Measurements from ENCODE around the gene XRN1.
"Not testable (repeated sequence)": the region's sequence is repeated elsewhere in the genome, so short reads cannot be mapped to it uniquely, and the experiment has no call there.

XRN1 gene

GRCh38 chr3:142332390-142332789 is 115.4 kb downstream of the XRN1 start:
- H3K9me3 ChIP-seq (ENCODE audit: control insufficient read depth in 1 of 2, low read length in 2 of 2), result no peaks in the 10 kb centered on the region
- peaks cover 14 to 24% of the 10 kb centered on the region in 2 donors for H3K36me3 ChIP-seq (ENCODE audit: control insufficient read depth in 1 of 2, insufficient read depth in 2 of 2, low read length in 2 of 2)
- no peaks in the 10 kb centered on the region for H3K27me3 ChIP-seq (ENCODE audit: low read depth, low read length)
- H3K4me1 ChIP-seq (ENCODE audit: control insufficient read depth in 1 of 2, insufficient read depth in 2 of 2, low read length in 2 of 2), result no peaks in the 10 kb centered on the region
- no peak overlapping the region for H3K27ac ChIP-seq (ENCODE audit: low read length)
- no peak overlapping the region for H3K4me3 ChIP-seq (ENCODE audit: low read depth in 1 of 2, low read length in 2 of 2)

- H3K4me1 ChIP-seq (ENCODE audit: control insufficient read depth in 1 of 2, insufficient read depth in 2 of 2, low read length in 2 of 2); H3K4me3 ChIP-seq (ENCODE audit: low read depth in 1 of 2, low read length in 2 of 2); H3K27ac ChIP-seq (ENCODE audit: low read length); H3K9me3 ChIP-seq (ENCODE audit: control insufficient read depth in 1 of 2, low read length in 2 of 2); H3K27me3 ChIP-seq (ENCODE audit: low read depth, low read length): not testable (repeated sequence)
- peaks cover 5 to 14% of the 10 kb centered on the region in 2 donors for H3K36me3 ChIP-seq (ENCODE audit: control insufficient read depth in 1 of 2, insufficient read depth in 2 of 2, low read length in 2 of 2)
These were observed 123.4 kb downstream of the XRN1 start for GRCh38 chr3:142324275-142324953.

DNA sequence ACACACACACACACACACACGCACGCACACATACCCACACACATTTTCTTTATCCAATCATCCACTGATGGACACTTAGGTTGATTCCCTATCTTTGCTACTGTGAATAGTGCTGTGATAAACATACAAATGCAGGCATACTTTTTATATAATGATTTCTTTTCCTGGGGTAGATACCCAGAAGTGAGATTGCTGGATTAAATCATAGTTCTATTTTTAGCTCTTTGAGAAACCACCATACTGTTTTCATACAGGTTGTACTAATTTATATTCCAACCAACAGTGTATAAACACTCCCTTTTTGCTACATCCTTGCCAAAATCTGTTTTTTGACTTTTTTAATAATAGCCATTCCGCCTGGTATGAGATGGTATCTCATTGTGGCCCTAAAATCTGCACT is 127.9 kb downstream of the XRN1 start:
- Histone ChIP-seq H3K9me3 (ENCODE audit: control insufficient read depth in 1 of 2, low read length in 2 of 2) (no peaks in the 10 kb centered on the region), H3K27ac (ENCODE audit: low read length) (no peak overlapping the region), H3K4me3 (ENCODE audit: low read depth in 1 of 2, low read length in 2 of 2) (no peak overlapping the region), H3K36me3 (ENCODE audit: control insufficient read depth in 1 of 2, insufficient read depth in 2 of 2, low read length in 2 of 2) (peaks cover 10 to 22% of the 10 kb centered on the region in 2 donors), H3K4me1 (ENCODE audit: control insufficient read depth in 1 of 2, insufficient read depth in 2 of 2, low read length in 2 of 2) (no peaks in the 10 kb centered on the region), H3K27me3 (ENCODE audit: low read depth, low read length) (no peaks in the 10 kb centered on the region)

DNA sequence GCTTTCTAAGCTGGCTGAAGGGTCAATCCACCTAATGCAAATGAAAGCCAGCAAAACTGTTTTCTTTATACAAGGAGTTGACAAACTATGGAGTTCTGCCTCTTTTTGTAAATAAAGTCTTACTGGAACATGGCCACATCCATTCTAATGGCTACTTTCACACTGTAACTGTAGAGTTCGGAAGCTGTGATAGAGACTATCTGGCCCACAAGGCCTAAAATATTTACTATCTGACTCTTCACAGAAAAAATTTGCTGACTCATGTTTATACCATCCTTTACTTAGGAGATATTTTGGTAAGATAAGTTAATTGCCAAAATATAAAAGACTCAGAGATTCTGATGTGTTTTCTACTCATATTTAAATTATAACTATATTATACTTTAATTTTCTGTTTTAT is 128.7 kb downstream of the XRN1 start:
- H3K27ac ChIP-seq (ENCODE audit: low read length), result no peak overlapping the region
- peaks cover 10 to 22% of the 10 kb centered on the region in 2 donors for H3K36me3 ChIP-seq (ENCODE audit: control insufficient read depth in 1 of 2, insufficient read depth in 2 of 2, low read length in 2 of 2)
- H3K4me3 ChIP-seq (ENCODE audit: low read depth in 1 of 2, low read length in 2 of 2), result no peak overlapping the region
- no peaks in the 10 kb centered on the region for H3K4me1 ChIP-seq (ENCODE audit: control insufficient read depth in 1 of 2, insufficient read depth in 2 of 2, low read length in 2 of 2)
- H3K27me3 ChIP-seq (ENCODE audit: low read depth, low read length), result no peaks in the 10 kb centered on the region
- H3K9me3 ChIP-seq (ENCODE audit: control insufficient read depth in 1 of 2, low read length in 2 of 2), result no peaks in the 10 kb centered on the region

- Histone ChIP-seq H3K36me3 (ENCODE audit: control insufficient read depth in 1 of 2, insufficient read depth in 2 of 2, low read length in 2 of 2) (peaks cover 10 to 22% of the 10 kb centered on the region in 2 donors), H3K4me1 (ENCODE audit: control insufficient read depth in 1 of 2, insufficient read depth in 2 of 2, low read length in 2 of 2) (no peaks in the 10 kb centered on the region), H3K4me3 (ENCODE audit: low read depth in 1 of 2, low read length in 2 of 2) (no peak overlapping the region), H3K27ac (ENCODE audit: low read length) (no peak overlapping the region), H3K9me3 (ENCODE audit: control insufficient read depth in 1 of 2, low read length in 2 of 2) (no peaks in the 10 kb centered on the region), H3K27me3 (ENCODE audit: low read depth, low read length) (no peaks in the 10 kb centered on the region)
These were observed 129.5 kb downstream of the XRN1 start for GRCh38 chr3:142318331-142318730.

DNA sequence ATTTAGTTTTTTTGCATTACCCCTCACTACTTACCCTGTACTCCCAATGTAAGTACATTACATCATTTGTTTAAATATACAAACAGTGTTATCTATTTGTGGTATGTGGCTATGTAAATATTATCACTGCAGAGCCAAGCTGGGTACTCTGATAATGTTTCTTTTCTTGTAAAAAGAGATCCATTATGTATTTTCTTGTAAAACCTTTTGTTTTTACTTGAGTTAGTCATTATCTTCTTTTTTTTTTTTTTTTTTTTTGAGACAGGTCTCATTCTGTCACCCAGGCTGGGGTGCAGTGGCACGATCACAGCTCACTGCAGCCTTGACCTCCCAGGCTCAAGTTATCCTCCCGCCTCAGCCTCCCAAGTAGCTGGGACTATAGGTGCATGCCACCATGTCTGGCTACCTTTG is 131.9 kb downstream of the XRN1 start:
- H3K36me3 ChIP-seq (ENCODE audit: control insufficient read depth in 1 of 2, insufficient read depth in 2 of 2, low read length in 2 of 2), result peaks cover 16 to 29% of the 10 kb centered on the region in 2 donors
- H3K27ac ChIP-seq (ENCODE audit: low read length); H3K9me3 ChIP-seq (ENCODE audit: control insufficient read depth in 1 of 2, low read length in 2 of 2): not testable (repeated sequence)

DNA sequence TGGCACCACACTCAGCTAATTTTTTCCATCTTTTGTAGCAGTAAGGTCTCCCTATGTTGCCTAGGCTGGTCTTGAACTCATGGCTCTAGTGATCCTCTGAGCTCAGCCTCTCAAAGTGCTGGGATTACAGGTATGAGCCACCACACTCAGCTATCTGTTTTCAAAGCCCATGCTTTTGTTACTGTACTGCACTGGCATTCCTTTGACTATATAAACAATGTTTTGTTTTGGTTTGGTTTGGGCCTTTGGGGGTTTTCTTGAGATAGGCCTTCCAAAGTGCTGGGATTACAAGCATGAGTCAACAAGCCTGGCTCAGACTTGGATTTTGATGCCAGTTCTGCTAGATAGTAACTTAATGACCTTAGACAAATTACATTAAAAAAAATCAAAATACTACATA is 132.8 kb downstream of the XRN1 start:
- Histone ChIP-seq H3K36me3 (ENCODE audit: control insufficient read depth in 1 of 2, insufficient read depth in 2 of 2, low read length in 2 of 2) (peaks cover 19 to 27% of the 10 kb centered on the region in 2 donors), H3K9me3 (ENCODE audit: control insufficient read depth in 1 of 2, low read length in 2 of 2) (no peaks in the 10 kb centered on the region), H3K4me3 (ENCODE audit: low read depth in 1 of 2, low read length in 2 of 2) (no peak overlapping the region), H3K27me3 (ENCODE audit: low read depth, low read length) (no peaks in the 10 kb centered on the region), H3K4me1 (ENCODE audit: control insufficient read depth in 1 of 2, insufficient read depth in 2 of 2, low read length in 2 of 2) (no peaks in the 10 kb centered on the region), H3K27ac (ENCODE audit: low read length) (no peak overlapping the region)

More for the DNA sequence above, 131.9 kb downstream of the XRN1 start:
- H3K27me3 ChIP-seq (ENCODE audit: low read depth, low read length); H3K4me1 ChIP-seq (ENCODE audit: control insufficient read depth in 1 of 2, insufficient read depth in 2 of 2, low read length in 2 of 2); H3K4me3 ChIP-seq (ENCODE audit: low read depth in 1 of 2, low read length in 2 of 2): not testable (repeated sequence)

- no peak overlapping the region for H3K4me3 ChIP-seq (ENCODE audit: low read depth in 1 of 2, low read length in 2 of 2)
- H3K27ac ChIP-seq (ENCODE audit: low read length), result no peak overlapping the region
- no peaks in the 10 kb centered on the region for H3K9me3 ChIP-seq (ENCODE audit: control insufficient read depth in 1 of 2, low read length in 2 of 2)
- H3K36me3 ChIP-seq (ENCODE audit: control insufficient read depth in 1 of 2, insufficient read depth in 2 of 2, low read length in 2 of 2), result peaks cover 10% of the 10 kb centered on the region in 2 donors
- no peaks in the 10 kb centered on the region for H3K4me1 ChIP-seq (ENCODE audit: control insufficient read depth in 1 of 2, insufficient read depth in 2 of 2, low read length in 2 of 2)
- no peaks in the 10 kb centered on the region for H3K27me3 ChIP-seq (ENCODE audit: low read depth, low read length)
These were observed 137.4 kb downstream of the XRN1 start for GRCh38 chr3:142310439-142310838.

DNA sequence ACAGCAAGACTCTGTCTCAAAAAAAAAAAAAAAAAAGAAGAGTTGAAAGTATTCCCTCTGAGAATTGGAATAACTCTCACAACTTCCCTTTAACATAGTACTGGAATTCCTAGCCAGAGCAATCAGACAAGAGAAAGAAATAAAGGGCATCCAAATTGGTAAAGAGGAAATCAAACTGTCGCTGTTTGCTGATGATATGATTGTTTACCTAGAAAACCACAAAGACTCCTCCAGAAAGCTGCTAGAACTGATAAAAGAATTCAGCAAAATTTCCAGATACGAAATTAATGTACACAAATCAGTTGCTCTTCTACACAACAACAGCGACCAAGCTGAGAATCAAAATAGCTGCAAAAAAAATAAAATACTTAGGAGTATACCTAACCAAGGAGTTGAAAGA is 145.0 kb downstream of the XRN1 start:
- not testable (repeated sequence) for H3K9me3 ChIP-seq (ENCODE audit: control insufficient read depth in 1 of 2, low read length in 2 of 2); H3K36me3 ChIP-seq (ENCODE audit: control insufficient read depth in 1 of 2, insufficient read depth in 2 of 2, low read length in 2 of 2); H3K27me3 ChIP-seq (ENCODE audit: low read depth, low read length); H3K27ac ChIP-seq (ENCODE audit: low read length); H3K4me1 ChIP-seq (ENCODE audit: control insufficient read depth in 1 of 2, insufficient read depth in 2 of 2, low read length in 2 of 2); H3K4me3 ChIP-seq (ENCODE audit: low read depth in 1 of 2, low read length in 2 of 2)

DNA sequence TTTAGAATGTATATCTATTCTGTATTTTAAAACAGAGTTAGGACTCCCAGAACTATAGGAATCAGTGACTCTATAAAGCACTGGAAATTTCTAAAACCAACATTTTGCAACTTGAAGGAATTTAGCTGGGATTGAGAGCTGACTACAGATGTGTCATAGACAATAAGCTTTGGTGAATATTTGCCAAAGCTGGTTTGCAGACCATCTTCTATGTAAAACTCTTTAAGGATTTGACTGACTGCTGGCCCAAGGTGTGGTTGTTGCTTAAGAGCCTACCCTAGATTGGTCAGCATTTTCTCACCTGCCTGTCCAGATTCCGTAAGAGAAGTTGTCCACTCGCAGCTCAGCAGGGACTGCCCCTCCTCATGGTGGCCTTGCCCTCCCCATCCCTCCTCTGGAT is 149.2 kb downstream of the XRN1 start:
- Histone ChIP-seq H3K36me3 (ENCODE audit: control insufficient read depth in 1 of 2, insufficient read depth in 2 of 2, low read length in 2 of 2) (no peaks in the 10 kb centered on the region), H3K4me1 (ENCODE audit: control insufficient read depth in 1 of 2, insufficient read depth in 2 of 2, low read length in 2 of 2) (no peaks in the 10 kb centered on the region), H3K27ac (ENCODE audit: low read length) (no peak overlapping the region), H3K27me3 (ENCODE audit: low read depth, low read length) (no peaks in the 10 kb centered on the region), H3K9me3 (ENCODE audit: control insufficient read depth in 1 of 2, low read length in 2 of 2) (peaks cover 0 to 3% of the 10 kb centered on the region in 2 donors), H3K4me3 (ENCODE audit: low read depth in 1 of 2, low read length in 2 of 2) (no peak overlapping the region)

DNA sequence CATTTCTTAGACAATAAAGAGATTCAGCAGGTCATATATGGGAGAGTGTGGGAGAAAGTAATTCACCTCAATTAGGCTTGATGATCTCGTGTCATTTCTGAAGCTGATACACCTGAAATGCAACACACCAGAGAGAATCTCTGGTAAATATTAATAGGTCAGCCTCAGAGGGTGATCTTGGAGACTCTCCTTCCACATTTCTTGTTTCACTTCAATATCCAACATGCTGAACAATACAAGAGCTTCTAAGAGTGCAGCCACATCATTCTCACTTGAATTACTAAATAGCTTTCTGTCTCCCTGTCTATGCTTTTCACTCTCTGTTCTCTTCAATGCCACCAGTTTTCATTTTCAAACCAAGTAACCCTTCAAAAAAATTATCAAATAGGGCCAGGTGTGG is 151.3 kb downstream of the XRN1 start:
- no peak overlapping the region for H3K4me3 ChIP-seq (ENCODE audit: low read depth in 1 of 2, low read length in 2 of 2)
- no peaks in the 10 kb centered on the region for H3K36me3 ChIP-seq (ENCODE audit: control insufficient read depth in 1 of 2, insufficient read depth in 2 of 2, low read length in 2 of 2)
- H3K27me3 ChIP-seq (ENCODE audit: low read depth, low read length), result no peaks in the 10 kb centered on the region
- no peak overlapping the region for H3K27ac ChIP-seq (ENCODE audit: low read length)
- no peaks in the 10 kb centered on the region for H3K4me1 ChIP-seq (ENCODE audit: control insufficient read depth in 1 of 2, insufficient read depth in 2 of 2, low read length in 2 of 2)
- H3K9me3 ChIP-seq (ENCODE audit: control insufficient read depth in 1 of 2, low read length in 2 of 2), result no peaks in the 10 kb centered on the region
